K562 (cell line): ENCODE data around the gene P2RY8. TPM values are rescaled to one million over a fixed set of nuclear protein-coding genes. Genes with fewer than 3 reads are reported as not detected.

Source experiments
- BHLHE40 ChIP-seq: IDR thresholded peaks from 2 replicates; pipeline ENCODE4 v1.6.1; 2011; ENCODE audit warnings: low read length, improper control_type of control experiment
- CC2D1A ChIP-seq: fragments of 450-650 bp; IDR thresholded peaks from 2 replicates; pipeline ENCODE4 v1.6.1; 2017; ENCODE audit warnings: mild to moderate bottlenecking
- CTBP1 ChIP-seq: fragments of 450-650 bp; IDR thresholded peaks from 2 replicates; pipeline ENCODE4 v1.6.1; 2016; ENCODE audit warnings: borderline replicate concordance
- KDM1A ChIP-seq, 2 experiments: fragments of 450-650 bp; IDR thresholded peaks; 2 replicates each; pipeline ENCODE4 v1.6.1; 2016; ENCODE audit warnings: mild to moderate bottlenecking in 2 of 2
- KLF6 ChIP-seq: fragments of 250-450 bp; sonication (Bioruptor Pico); IDR thresholded peaks from 2 replicates; pipeline ENCODE4 v1.4.0; 2020; ENCODE audit warnings: mild to moderate bottlenecking, moderate library complexity, borderline replicate concordance
- MEIS2 ChIP-seq: fragments of 450-650 bp; IDR thresholded peaks from 2 replicates; pipeline ENCODE4 v1.6.1; 2014; ENCODE audit warnings: mild to moderate bottlenecking; ENCODE audit not compliant: partially characterized antibody
- PYGO2 ChIP-seq: fragments of 450-650 bp; IDR thresholded peaks from 2 replicates; pipeline ENCODE4 v1.6.1; 2016; ENCODE audit warnings: mild to moderate bottlenecking, missing genetic modification characterization, moderate library complexity, missing compliant biosample characterization
- SMARCC2 ChIP-seq: fragments of 450-650 bp; IDR thresholded peaks from 2 replicates; pipeline ENCODE4 v1.6.1; 2017; ENCODE audit warnings: antibody characterized with exemption, moderate library complexity, mild to moderate bottlenecking, low read depth
- TARDBP ChIP-seq: fragments of 450-650 bp; IDR thresholded peaks from 2 replicates; pipeline ENCODE4 v1.6.1; 2016
- TCF3 ChIP-seq: sonication (generic); formaldehyde crosslinking; IDR thresholded peaks from 2 replicates; pipeline ENCODE4 v1.4.0; 2020; ENCODE audit warnings: mild to moderate bottlenecking, missing genetic modification reagents
- THRB ChIP-seq: fragments of 450-650 bp; formaldehyde crosslinking; conservative IDR thresholded peaks from 2 replicates; pipeline ENCODE4 v1.4.0; 2022; ENCODE audit warnings: mild to moderate bottlenecking, missing genetic modification characterization
- ZBTB26 ChIP-seq: fragments of 450-650 bp; formaldehyde crosslinking; IDR thresholded peaks from 2 replicates; pipeline ENCODE4 v1.4.0; 2022; ENCODE audit warnings: missing genetic modification characterization
- polyA plus RNA-seq, 8 experiments: library from polyadenylated mRNA; depleted of rRNA in 4 of 8; stranded (reverse) in 5 of 8; unstranded in 3 of 8; fragments of >200 nt; fragmentation: Nextera tagmentation in 2 of 8; fragmentation: Illumina TruSeq in 1 of 8; extraction: Ambion mirVana in 2 of 8; extraction: Trizol in 1 of 8; gene quantifications; 2 replicates each; pipeline versions ENCODE4 v1.2.1 to v1.2.3, GENCODE V29; 2011 to 2014; ENCODE audit warnings: inconsistent platforms in 1 of 8, missing spikeins in 1 of 8
- total RNA-seq, 7 experiments: library from RNA; depleted of rRNA in 6 of 7; stranded (reverse); fragments of >200 nt in 6 of 7; fragmentation: Illumina TruSeq in 2 of 7; extraction: Trizol in 2 of 7; gene quantifications; 2 replicates each; pipeline versions ENCODE4 v1.2.1 to v1.2.3, GENCODE V29; 2011 to 2021; ENCODE audit warnings: low replicate concordance in 1 of 7
- TF ChIP-seq, protein P1 (sequence below): fragments of 450-650 bp; IDR thresholded peaks from 2 replicates; pipeline ENCODE4 v1.6.1; 2016; ENCODE audit warnings: low read depth, mild to moderate bottlenecking, moderate library complexity
- TF ChIP-seq, protein P2 (sequence below), 2 experiments: fragments of 450-650 bp; IDR thresholded peaks; 2 replicates each; pipeline ENCODE4 v1.6.1; 2016; ENCODE audit warnings: mild to moderate bottlenecking in 2 of 2, borderline replicate concordance in 1 of 2, low read depth in 1 of 2, moderate library complexity in 1 of 2

Gene P2RY8
- total and polyA plus RNA-seq, 9 of the 15 experiments (the other 6 are each of a cell fraction or from before 2014, with no cell fraction given) = 0.04 to 0.69 (median 0.08) TPM; not detected in 3

DNA sequence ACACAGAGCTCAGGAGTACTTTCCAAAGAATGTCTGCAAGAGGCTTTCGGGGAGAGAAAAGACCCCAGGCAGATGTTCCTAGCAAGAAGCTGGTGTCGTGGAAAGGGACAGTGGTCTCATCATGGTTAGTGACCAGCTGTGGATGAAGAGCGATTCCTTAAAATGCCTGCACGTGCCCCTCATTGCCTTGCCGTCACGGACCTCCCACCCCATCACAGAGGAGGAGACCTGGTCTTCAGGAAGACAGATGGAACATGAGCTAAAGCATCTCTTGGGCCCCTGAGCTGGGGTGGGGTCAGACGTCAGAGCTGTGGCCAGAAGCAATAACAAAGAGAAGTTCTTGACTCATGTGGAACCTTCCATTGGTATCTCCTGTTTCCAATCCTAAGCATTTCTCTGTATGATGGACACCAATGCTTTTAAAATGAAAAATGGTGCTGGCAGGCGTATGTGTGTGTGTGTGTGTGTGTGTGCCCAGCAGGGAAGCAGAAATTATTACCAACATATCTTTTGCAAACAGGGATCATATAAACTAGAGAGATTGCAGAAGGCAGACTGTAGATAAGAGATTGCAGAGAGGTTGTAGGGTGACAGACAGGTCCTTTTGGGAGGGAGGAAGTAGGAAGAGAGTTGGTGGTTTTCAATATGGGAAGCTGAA lies 59.1 kb downstream of the P2RY8 start (continued):
- TF ChIP-seq PYGO2 (tag) (peak; percentile 81), CTBP1 (peak; percentile 74; the same call in 1 of the 2 replicates), ZBTB26 (CRISPR knock-in tag) (0 out of 2 replicates have a peak, but pooled peaks have one; percentile 46), TCF3 (peak; percentile 89), KLF6 (no peak), THRB (peak; percentile 75; the same call in 1 of the 2 replicates), MEIS2 (peak; percentile 85), CC2D1A (peak; percentile 80), BHLHE40 (no peak; the same call in 1 of the 2 replicates), KDM1A (IDR thresholded peaks at IDR 0.05) (peak; percentile 20 to 62; a peak in 1 of 4 replicates), TARDBP (peak; percentile 48; the same call in 1 of the 2 replicates), SMARCC2 (peak; percentile 60; the same call in 1 of the 2 replicates)
- TF ChIP-seq, protein P1, sequence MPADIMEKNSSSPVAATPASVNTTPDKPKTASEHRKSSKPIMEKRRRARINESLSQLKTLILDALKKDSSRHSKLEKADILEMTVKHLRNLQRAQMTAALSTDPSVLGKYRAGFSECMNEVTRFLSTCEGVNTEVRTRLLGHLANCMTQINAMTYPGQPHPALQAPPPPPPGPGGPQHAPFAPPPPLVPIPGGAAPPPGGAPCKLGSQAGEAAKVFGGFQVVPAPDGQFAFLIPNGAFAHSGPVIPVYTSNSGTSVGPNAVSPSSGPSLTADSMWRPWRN = peak; percentile 68
- TF ChIP-seq, protein P2, sequence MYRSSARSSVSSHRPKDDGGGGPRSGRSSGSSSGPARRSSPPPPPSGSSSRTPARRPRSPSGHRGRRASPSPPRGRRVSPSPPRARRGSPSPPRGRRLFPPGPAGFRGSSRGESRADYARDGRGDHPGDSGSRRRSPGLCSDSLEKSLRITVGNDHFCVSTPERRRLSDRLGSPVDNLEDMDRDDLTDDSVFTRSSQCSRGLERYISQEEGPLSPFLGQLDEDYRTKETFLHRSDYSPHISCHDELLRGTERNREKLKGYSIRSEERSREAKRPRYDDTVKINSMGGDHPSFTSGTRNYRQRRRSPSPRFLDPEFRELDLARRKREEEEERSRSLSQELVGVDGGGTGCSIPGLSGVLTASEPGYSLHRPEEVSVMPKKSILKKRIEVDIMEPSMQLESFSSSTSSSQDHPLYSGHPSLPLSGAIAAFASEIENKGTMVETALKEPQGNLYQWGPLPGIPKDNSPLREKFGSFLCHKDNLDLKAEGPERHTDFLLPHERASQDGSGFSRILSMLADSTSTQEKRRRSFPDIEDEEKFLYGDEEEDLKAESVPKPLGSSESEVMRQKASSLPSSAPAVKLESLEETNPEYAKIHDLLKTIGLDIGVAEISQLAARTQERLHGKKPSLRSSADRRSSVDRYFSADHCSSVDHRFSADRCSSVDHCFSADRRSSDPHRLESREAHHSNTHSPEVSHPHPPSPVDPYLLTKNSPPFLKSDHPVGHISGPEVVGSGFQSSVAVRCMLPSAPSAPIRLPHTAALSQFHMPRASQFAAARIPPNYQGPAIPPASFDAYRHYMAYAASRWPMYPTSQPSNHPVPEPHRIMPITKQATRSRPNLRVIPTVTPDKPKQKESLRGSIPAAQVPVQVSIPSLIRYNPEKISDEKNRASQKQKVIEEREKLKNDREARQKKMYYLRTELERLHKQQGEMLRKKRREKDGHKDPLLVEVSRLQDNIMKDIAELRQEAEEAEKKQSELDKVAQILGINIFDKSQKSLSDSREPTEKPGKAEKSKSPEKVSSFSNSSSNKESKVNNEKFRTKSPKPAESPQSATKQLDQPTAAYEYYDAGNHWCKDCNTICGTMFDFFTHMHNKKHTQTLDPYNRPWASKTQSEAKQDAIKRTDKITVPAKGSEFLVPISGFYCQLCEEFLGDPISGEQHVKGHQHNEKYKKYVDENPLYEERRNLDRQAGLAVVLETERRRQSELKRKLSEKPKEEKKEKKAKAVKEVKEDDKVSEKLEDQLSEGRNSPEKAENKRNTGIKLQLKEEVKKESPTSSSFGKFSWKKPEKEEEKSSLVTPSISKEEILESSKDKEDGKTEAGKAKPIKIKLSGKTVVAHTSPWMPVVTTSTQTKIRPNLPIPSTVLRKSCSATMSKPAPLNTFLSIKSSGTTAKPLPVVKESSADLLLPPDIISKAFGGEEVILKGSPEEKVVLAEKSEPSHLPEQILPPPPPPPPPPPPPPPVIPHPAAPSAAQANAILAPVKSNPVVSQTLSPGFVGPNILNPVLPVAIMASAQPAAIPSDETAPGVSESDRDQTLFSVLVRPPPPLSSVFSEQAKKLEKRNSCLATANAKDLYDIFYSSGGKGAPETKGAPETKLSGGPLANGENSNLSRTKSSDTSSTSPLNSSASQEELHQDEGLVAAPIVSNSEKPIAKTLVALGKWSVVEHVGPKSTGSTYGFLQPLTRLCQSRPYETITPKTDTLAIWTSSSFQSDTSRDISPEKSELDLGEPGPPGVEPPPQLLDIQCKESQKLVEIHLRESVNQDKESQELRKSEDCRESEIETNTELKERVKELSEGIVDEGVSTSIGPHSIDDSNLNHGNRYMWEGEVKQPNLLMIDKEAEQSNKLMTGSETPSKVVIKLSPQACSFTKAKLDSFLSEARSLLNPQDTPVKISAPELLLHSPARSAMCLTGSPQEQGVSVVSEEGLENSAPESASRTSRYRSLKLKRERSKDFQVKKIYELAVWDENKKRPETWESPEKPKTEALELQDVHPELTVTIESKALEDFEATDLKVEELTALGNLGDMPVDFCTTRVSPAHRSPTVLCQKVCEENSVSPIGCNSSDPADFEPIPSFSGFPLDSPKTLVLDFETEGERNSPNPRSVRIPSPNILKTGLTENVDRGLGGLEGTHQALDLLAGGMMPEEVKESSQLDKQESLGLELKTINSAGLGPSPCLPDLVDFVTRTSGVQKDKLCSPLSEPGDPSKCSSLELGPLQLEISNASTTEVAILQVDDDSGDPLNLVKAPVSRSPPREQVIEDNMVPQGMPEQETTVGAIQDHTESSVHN (IDR thresholded peaks at IDR 0.05; ENCODE audit: borderline replicate concordance in 1 of 2, low read depth in 1 of 2) = peak in 1 of 2 experiments; percentile 65; a peak in 2 of 4 replicates
